Measurements from ENCODE around the gene UACA. TPM values are rescaled to one million over a fixed set of nuclear protein-coding genes. Genes with fewer than 3 reads are reported as not detected.

UACA gene
- total RNA-seq, 1 donor from 2014 or later = 18.2 TPM

DNA sequence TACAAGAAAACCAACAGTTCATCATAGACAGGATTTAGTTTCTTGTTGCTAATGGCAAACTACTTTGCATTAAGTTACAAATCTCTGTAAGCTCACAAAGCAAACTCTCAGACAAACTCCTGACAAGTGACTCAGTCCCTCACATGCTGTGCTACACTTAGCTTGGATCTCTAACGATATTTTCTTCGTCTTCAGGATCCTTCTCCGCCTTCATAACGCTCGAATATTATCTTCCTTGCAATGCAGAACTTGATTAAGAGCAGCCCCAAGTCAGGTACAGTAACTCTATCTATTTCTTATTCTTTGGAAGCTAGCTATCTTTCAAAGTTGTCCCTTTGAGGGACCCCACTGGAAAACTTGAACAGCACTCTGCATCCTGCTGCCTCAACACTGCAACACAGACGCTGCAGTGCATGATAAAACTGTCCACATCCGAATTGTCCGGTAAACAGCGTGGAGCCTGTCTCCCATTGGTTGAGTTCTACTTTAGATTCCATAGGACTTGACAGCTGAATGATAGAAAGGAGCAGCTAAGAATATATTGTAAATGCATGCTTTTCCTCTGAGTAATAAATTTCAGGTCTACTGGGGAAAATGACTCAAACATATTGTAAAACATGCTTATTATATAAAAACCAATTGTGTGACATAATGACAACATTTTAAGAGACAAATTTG lies 61.3 kb downstream of the UACA start:
- Histone ChIP-seq H3K36me3 (ENCODE audit: control insufficient read depth, insufficient read depth, low read length) (no peaks in the 10 kb centered on the region), H3K4me3 (ENCODE audit: low read depth, low read length) (no peak overlapping the region), H3K27me3 (ENCODE audit: control insufficient read depth, insufficient read depth, low read length) (no peaks in the 10 kb centered on the region)
- peak; percentile 71 for DNase-seq (ENCODE audit: low read depth)
- TF ChIP-seq CTCF (IDR thresholded peaks at IDR 0.05; ENCODE audit: insufficient read depth, low read length, severe bottlenecking) = no peak
- FAIRE-seq = no peak

GRCh38 chr15:70701171-70701570 lies 62.2 kb downstream of the UACA start:
- FAIRE-seq = no peak

DNA sequence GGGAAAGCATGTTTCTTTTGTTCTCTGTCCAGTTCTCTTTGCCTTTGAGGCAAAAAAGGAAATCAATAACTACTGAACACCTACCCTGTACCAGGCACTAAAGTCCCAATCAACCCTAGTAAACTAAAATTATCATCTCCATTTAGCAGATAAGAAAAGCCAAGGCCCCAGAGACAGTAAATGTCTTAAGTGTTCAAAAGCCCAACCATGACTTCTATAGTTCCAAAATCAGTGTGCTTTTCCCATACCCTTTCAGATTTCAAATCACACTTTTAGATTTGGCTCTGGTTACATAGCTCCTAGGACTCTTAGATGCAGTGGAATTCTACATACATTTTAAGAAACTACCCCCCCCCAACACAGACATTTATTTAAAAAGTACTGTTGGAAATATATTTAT lies 63.5 kb downstream of the UACA start:
- no peak overlapping the region for H3K4me3 ChIP-seq (ENCODE audit: low read depth, low read length)
- H3K36me3 ChIP-seq (ENCODE audit: control insufficient read depth, insufficient read depth, low read length) = no peaks in the 10 kb centered on the region
- FAIRE-seq (no peak), DNase-seq (ENCODE audit: low read depth) (no peak)
- no peaks in the 10 kb centered on the region for H3K27me3 ChIP-seq (ENCODE audit: control insufficient read depth, insufficient read depth, low read length)
- no peak for TF ChIP-seq CTCF (IDR thresholded peaks at IDR 0.05; ENCODE audit: insufficient read depth, low read length, severe bottlenecking)

More at GRCh38 chr15:70701171-70701570, 62.2 kb downstream of the UACA start:
- H3K4me3 ChIP-seq (ENCODE audit: low read depth, low read length) = no peak overlapping the region
- TF ChIP-seq CTCF (IDR thresholded peaks at IDR 0.05; ENCODE audit: insufficient read depth, low read length, severe bottlenecking) = no peak
- H3K27me3 ChIP-seq (ENCODE audit: control insufficient read depth, insufficient read depth, low read length) = no peaks in the 10 kb centered on the region
- no peak for DNase-seq (ENCODE audit: low read depth)
- H3K36me3 ChIP-seq (ENCODE audit: control insufficient read depth, insufficient read depth, low read length) = no peaks in the 10 kb centered on the region

- H3K4me3 ChIP-seq (ENCODE audit: low read depth, low read length) = no peak overlapping the region
- no peak for DNase-seq (ENCODE audit: low read depth)
- no peak for TF ChIP-seq CTCF (IDR thresholded peaks at IDR 0.05; ENCODE audit: insufficient read depth, low read length, severe bottlenecking)
- no peaks in the 10 kb centered on the region for H3K27me3 ChIP-seq (ENCODE audit: control insufficient read depth, insufficient read depth, low read length)
- no peaks in the 10 kb centered on the region for H3K36me3 ChIP-seq (ENCODE audit: control insufficient read depth, insufficient read depth, low read length)
- no peak for FAIRE-seq
Observed at GRCh38 chr15:70698836-70699390, 64.4 kb downstream of the UACA start.

GRCh38 chr15:70698426-70698825 lies 64.9 kb downstream of the UACA start:
- Histone ChIP-seq H3K27me3 (ENCODE audit: control insufficient read depth, insufficient read depth, low read length) (no peaks in the 10 kb centered on the region), H3K36me3 (ENCODE audit: control insufficient read depth, insufficient read depth, low read length) (no peaks in the 10 kb centered on the region), H3K4me3 (ENCODE audit: low read depth, low read length) (no peak overlapping the region)
- TF ChIP-seq CTCF (IDR thresholded peaks at IDR 0.05; ENCODE audit: insufficient read depth, low read length, severe bottlenecking) = no peak
- DNase-seq (ENCODE audit: low read depth) = no peak
- no peak for FAIRE-seq

All from bronchial epithelial cell (primary cell).